NAMALWA (cell line): ENCODE measurements around the gene ZNF740.
A peak's percentile ranks its signal among the peaks of the same experiment; 100 is the strongest.
"Not testable (repeated sequence)": the region's sequence is repeated elsewhere in the genome, so short reads cannot be mapped to it uniquely, and the experiment has no call there.

ENCODE experiments used
- DNase-seq: peaks from one replicate; pipeline ENCODE4 v3.0.0-alpha.2; 2015; ENCODE audit warnings: low spot score

Gene ZNF740

DNA sequence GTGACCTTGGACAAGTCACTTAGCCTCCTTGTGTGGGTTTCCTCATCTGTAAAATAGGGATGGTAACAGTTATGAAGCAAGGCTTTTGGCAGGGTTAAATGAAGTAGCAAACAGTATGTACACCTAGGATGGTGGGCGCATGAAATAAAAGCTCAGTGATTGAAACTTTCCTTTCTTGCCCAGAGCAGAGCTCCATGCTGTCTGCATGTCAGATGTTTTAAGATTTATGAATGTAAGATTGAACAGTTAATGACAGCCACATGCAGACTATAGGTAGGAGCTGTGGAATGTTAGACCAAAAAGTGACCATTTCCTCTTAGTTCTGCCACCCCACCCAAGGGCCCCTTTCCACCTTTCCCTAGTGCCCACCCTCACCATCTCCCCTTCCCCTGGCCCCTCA lies 14.5 kb downstream of the ZNF740 start:
- DNase-seq, result no peak

- no peak for DNase-seq
These were observed 15.2 kb downstream of the ZNF740 start for GRCh38 chr12:53195516-53196420.

GRCh38 chr12:53196486-53196885 lies 16.0 kb downstream of the ZNF740 start:
- no peak for DNase-seq

- no peak for DNase-seq
These were observed 16.6 kb downstream of the ZNF740 start for GRCh38 chr12:53197011-53197640.

DNA sequence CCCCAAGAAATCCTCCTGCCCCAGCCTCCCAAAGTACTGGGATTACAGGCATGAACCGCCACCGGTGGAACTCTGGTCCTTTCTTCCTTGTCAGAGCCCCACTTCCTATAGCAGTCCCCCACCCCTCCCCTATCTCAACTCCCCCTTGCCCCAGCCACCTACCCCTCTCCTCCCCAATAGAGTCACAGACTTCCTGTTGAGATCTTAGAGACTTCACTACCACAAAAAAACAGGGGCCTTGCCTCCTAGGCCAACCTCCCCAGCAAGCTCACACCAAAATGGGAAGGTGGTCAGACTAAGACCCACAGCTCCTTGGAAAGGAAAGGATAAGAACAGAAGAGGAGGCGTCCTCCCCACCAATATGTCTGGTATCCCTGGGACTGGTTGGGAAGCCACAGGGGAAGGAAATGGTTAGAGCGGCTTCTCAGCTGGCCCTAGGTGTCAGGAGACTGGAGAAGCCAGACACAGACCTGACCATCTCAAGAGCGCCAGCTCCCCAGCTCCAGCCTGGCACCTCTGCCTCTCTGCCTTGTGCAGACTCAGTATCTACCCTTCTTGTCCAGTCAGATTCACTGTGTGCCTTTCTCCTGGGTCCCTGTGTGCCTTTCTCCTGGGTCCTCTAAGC lies 18.1 kb downstream of the ZNF740 start:
- DNase-seq, result no peak

GRCh38 chr12:53199700-53200099 lies 19.2 kb downstream of the ZNF740 start:
- no peak for DNase-seq

DNA sequence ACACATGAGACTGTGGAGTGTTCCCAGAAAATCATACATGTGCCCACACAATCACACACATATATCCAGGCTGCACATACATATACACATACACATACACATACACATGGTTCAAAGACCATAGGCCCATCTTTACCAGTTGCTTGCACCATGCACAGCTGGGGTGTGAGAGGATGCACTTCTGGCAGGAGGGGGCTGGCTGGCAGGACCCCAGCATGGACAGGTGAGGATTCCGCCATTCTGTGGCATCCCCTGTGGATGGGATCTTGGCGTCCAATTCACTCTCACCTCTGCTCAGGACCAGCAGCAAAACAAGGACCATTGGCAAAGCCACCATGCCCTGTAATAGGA lies 19.6 kb downstream of the ZNF740 start:
- DNase-seq, result peak; percentile 42

- peak; percentile 78 for DNase-seq
These were observed 20.1 kb downstream of the ZNF740 start for GRCh38 chr12:53200458-53201176.

- DNase-seq, result no peak
These were observed 20.6 kb downstream of the ZNF740 start for GRCh38 chr12:53201177-53201541.

DNA sequence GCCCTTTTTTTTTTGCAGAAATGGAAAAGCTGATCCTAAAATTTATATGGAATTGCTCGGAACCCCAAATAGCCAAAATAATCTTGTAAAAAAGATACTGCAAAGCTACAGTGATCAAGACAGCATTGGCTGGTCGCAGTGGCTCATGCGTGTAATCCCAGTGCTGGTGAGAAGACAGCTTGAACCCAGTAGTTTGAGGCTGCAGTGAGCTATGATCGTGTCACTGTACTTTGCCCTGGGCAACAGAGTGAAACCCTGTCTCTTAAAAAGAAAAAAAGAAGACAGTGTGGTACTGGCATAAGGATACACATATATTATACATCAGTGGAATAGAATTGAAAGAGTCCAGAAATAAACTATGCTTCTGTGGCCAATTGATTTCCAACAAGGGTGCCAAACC lies 21.1 kb downstream of the ZNF740 start:
- DNase-seq, result no peak

- not testable (repeated sequence) for DNase-seq
These were observed 21.8 kb downstream of the ZNF740 start for GRCh38 chr12:53202316-53202715.

GRCh38 chr12:53204351-53204750 lies 23.8 kb downstream of the ZNF740 start:
- no peak for DNase-seq

DNA sequence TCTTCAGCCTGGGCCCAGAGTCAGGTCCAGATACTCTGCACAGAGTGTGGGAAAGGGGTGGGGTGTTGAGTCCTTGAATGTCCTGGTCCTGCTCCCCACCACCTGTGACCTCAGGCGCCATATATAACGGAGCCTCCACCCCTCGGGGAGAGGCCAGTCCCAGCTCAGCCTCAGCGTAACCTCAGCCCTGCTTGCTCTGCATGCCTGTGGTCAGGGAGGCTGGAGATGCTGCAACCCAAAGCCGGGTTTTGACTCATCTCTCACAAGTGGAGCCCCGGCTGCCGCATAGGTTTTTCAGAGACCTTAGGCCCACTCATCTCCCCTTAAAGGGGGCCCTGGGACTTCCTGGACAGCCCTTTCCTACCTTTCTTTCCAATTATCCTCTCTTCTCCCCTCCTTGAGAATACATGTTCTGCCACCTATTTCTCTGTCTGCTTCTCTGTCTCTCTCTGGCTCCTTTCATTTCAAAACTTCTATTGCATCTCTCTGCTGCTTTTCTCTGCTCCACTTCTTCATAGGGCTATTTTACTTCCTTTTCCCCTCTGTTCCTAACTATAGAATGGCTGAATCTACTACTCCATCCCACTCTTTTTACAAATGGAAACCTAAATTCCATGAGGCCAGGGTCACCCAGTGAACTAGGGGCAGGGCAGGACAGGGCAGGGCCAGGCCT lies 25.4 kb downstream of the ZNF740 start:
- DNase-seq, result no peak

DNA sequence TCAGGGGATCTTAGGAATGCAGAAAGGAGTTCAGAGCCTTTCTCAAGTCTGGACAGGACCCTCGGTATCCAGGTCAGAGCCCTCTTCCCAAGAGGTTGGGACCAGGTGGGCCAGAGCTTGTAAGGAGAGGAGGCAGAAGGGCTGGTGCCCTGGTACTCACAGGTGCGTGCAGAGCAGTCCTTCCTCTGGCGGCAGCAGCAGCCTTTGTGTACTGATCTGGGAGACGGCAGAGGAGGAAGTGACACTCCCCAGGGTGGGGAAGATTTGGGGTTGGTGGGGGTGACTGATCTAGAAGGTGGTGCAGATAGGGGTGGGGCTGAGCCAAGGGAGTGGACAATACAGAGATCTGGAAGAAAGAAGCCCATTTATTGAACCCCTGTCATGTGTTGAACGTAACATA lies 26.5 kb downstream of the ZNF740 start, which contains the start of gene ITGB7:
TSS of gene ITGB7 (minus strand) at position 210 of the 400 bp plus-strand sequence. CDS start 6,808 bp downstream, outside the sequence.
- peak; percentile 70 for DNase-seq

GRCh38 chr12:53208435-53208834 lies 27.9 kb downstream of the ZNF740 start:
- DNase-seq, result no peak

GRCh38 chr12:53208877-53209463 lies 28.4 kb downstream of the ZNF740 start:
- peak; percentile 58 for DNase-seq

DNA sequence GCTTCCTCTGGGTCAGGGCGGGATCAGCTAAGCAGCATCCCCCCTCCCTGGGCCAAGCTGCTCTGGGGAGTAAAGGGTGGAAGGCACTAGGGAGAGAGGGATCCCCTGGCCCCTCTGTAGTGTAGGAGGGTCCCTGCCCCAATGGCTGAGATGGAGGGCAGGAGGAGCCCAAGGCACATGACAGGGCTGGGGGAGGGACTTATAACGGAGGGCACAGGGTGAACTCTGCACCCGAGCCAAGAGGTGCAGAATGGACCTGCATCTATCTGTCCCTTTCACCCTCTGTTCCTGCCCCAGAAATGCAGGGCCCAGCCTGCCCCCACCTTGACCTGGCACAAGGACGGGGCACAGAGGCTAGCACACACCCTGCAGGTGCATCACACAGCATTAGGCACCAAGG lies 30.3 kb downstream of the ZNF740 start:
- no peak for DNase-seq

DNA sequence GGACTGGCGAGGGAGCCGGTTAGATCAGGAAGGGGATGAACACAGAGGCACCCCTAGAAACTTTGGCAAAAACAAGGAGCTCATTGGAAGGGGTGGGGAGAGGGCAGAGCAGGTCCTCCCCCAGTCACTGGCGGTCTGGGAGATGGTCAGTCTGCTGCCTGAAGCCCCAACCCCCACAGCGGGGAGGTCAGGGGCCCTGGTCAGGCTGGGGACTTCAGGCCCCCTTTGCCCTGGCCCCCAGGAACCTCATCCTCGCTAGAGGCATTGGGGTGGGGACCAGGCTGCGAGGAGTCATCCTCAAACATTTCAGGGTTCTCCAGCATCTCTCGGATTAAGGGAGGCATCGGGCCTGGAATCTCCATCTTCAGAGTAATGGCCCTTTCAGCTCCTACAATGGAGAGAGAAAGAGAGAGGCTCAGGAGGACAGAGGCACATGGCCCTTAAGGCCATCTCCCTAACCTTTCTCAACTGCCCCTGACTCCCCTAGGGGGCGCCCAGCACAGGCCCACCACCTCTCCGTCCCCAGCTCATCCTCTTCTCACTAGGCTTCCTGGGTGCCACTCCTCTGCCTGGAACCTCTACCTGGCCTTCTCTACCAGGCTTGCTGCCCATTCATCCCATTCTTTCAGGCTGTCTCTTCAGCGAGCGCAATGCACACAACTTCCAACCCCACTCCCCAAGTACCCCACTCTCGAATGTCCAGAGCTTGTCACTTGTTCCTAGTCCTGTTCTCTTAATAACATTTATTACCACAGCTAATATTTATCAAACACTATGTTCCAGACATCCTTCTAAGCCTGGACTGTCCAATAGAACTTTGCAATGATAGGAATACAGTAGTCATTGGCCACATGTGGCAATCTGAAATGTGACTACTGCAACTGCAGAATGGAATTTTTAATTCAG lies 31.2 kb downstream of the ZNF740 start:
- DNase-seq, result peak; percentile 53

- DNase-seq, result no peak
These were observed 32.4 kb downstream of the ZNF740 start for GRCh38 chr12:53212931-53213330.

DNA sequence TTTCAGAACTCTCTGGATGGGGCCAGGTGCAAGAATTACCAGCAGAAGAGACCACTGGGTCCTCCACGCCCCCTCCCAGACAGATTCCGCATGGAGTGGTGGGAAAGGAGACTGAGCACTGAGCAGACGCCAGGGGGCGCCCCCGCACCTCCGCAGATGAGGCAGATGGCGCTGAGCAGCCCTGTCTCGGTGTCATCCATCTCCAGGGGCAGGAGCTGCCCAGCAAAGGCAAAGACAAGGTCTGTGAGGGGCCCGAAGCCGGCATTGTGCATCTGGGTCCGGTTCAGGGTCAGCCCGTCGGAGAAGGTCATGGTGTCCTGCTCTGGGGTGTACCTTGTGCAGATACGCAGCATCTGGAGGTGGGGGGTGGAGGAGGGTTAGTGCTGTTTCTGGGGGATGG lies 32.8 kb downstream of the ZNF740 start:
- peak; percentile 82 for DNase-seq
